ENCODE measurements around the gene SPPL2B. TPM values are rescaled to one million over a fixed set of nuclear protein-coding genes. Genes with fewer than 3 reads are reported as not detected.

SPPL2B gene
- total RNA-seq, 1 experiment from 2014 or later, result 73.7 TPM

DNA sequence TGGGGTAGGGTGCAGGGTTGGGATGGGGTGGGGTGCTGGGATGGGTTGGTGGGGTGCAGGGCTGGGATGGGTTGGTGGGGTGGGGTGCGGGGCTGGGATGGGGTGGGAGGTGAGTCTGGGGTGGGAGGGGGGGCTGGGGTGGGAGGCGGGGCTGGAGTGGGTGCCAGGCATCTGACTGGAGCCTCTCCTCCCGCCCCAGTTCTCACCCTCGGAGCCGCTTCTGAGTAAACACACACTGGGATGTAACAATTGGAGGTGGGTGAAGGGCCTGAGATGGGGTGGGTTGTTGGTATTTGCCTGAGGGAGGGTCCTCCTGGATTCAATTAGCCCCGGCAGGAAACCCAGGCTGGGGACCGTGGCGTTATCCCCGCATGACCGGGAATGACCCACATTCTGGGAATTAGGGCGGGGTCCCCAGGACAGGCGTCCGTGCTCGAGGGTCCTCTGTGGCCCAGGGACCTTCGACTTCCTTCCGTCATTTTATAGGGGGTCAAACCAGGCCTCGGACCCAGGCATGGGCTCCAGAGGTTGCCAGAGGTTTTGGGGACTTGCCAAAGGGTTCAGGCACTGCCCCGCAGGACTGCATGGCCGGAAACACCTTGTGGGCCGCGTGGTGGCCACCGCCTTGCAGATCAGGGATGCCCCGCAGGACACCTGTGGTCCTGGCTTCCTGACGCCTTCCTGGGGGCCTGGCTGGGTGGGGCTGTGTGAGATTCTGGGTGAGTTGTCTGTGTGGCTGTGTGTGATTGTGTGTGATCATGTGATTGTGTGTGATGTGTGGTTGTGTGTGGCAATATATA lies 33.0 kb downstream of the SPPL2B start:
- no peak for TF ChIP-seq CTCF (conservative IDR thresholded peaks at IDR 0.05)
- H3K4me1 ChIP-seq (ENCODE audit: insufficient read depth, low read length), result no peaks in the 10 kb centered on the region
- H2AK5ac ChIP-seq (ENCODE audit: insufficient read length, low read length), result no peak overlapping the region
- H3K23me2 ChIP-seq (ENCODE audit: insufficient read length, low read depth, low read length, poor library complexity, severe bottlenecking), result no peaks in the 10 kb centered on the region
- Mint-ChIP-seq H3K36me3 (ENCODE audit: insufficient read depth in 1 of 3, low read depth in 3 of 3) (no peaks in the 10 kb centered on the region), H3K9me3 (no peaks in the 10 kb centered on the region), H3K27me3 (ENCODE audit: low read depth) (peaks cover 33% of the 10 kb centered on the region), H3K4me3 (no peak overlapping the region), H3K4me1 (peaks cover 5% of the 10 kb centered on the region in 2 experiments), H3K27ac (no peak overlapping the region)
- no peak overlapping the region for H3K18ac ChIP-seq (ENCODE audit: insufficient read length, low read depth, low read length)
- H2BK5ac ChIP-seq (ENCODE audit: insufficient read length, low read length), result no peak overlapping the region
- H2BK12ac ChIP-seq (ENCODE audit: insufficient read length, low read depth, low read length), result no peak overlapping the region
- H3T11ph ChIP-seq (ENCODE audit: low read length), result no peak overlapping the region
- H3K9ac ChIP-seq (ENCODE audit: extremely low read depth, insufficient read length, low read length), result no peak overlapping the region
- H4K91ac ChIP-seq (ENCODE audit: insufficient read length, low read depth, low read length), result no peak overlapping the region
- no peak overlapping the region for H3K23ac ChIP-seq (ENCODE audit: insufficient read length, low read depth, low read length)
- no peak overlapping the region for H3K4me2 ChIP-seq (ENCODE audit: insufficient read depth, insufficient read length, low read length)
- no peak overlapping the region for H2BK120ac ChIP-seq (ENCODE audit: low read depth, low read length, poor library complexity, severe bottlenecking)
- H3K14ac ChIP-seq (ENCODE audit: insufficient read depth, low read length), result no peak overlapping the region
- H2BK20ac ChIP-seq (ENCODE audit: low read depth, low read length, poor library complexity, severe bottlenecking), result no peak overlapping the region
- no peak overlapping the region for H2AFZ ChIP-seq (ENCODE audit: low read length)
- H4K20me1 ChIP-seq (ENCODE audit: control insufficient read depth, insufficient read depth, insufficient read length), result no peaks in the 10 kb centered on the region
- no peak for DNase-seq
- no peaks in the 10 kb centered on the region for H3K79me1 ChIP-seq (ENCODE audit: insufficient read depth, low read depth, low read length, poor library complexity, severe bottlenecking)
- H3K9me3 ChIP-seq (ENCODE audit: control insufficient read depth, low read depth, low read length), result no peaks in the 10 kb centered on the region
- H3K79me2 ChIP-seq (ENCODE audit: insufficient read depth, low read length), result no peaks in the 10 kb centered on the region
- H4K5ac ChIP-seq (ENCODE audit: insufficient read length, low read depth, low read length), result no peak overlapping the region
- no CpG with 5 or more reads among the region's 24 CpGs for WGBS (ENCODE audit: extremely low coverage, insufficient read length, low lambda C conversion rate)
- H3K27ac ChIP-seq (ENCODE audit: insufficient read length, low read depth, low read length), result no peak overlapping the region
- H4K8ac ChIP-seq (replicated peaks; ENCODE audit: insufficient read length, low read depth, low read length), result no peak overlapping the region
- H2BK15ac ChIP-seq (ENCODE audit: low read depth, low read length), result no peak overlapping the region
- H3K4ac ChIP-seq (ENCODE audit: low read depth, low read length), result no peak overlapping the region
- no peak overlapping the region for H3K56ac ChIP-seq (ENCODE audit: insufficient read length, low read depth, low read length)
- no peaks in the 10 kb centered on the region; the same call in 1 of the 2 replicates for H3K27me3 ChIP-seq (ENCODE audit: insufficient read depth, low read length)

Measured in H9 (cell line).